HG03432 (cell line): ENCODE results near the gene TSHZ2.
"Not testable (repeated sequence)": the region's sequence is repeated elsewhere in the genome, so short reads cannot be mapped to it uniquely, and the experiment has no call there.

Source experiments
- ATAC-seq: cut with Tn5 transposase; IDR thresholded peaks from one replicate; pipeline ENCODE4 v1.9.1; 2021; ENCODE audit warnings: mild to moderate bottlenecking, moderate library complexity; ENCODE audit not compliant: unreplicated experiment

TSHZ2 gene

GRCh38 chr20:53299831-53300230 is 327.7 kb downstream of the TSHZ2 start:
- ATAC-seq, result no peak

- no peak for ATAC-seq
Observed at GRCh38 chr20:53301869-53302268, 329.7 kb downstream of the TSHZ2 start.

GRCh38 chr20:53302695-53303412 is 330.7 kb downstream of the TSHZ2 start:
- no peak for ATAC-seq

GRCh38 chr20:53303413-53303760 is 331.2 kb downstream of the TSHZ2 start:
- no peak for ATAC-seq

GRCh38 chr20:53304146-53304545 is 332.0 kb downstream of the TSHZ2 start:
- no peak for ATAC-seq

- no peak for ATAC-seq
Observed at GRCh38 chr20:53306192-53306805, 334.1 kb downstream of the TSHZ2 start.

GRCh38 chr20:53307964-53308597 is 335.9 kb downstream of the TSHZ2 start:
- no peak for ATAC-seq

GRCh38 chr20:53309515-53309914 is 337.4 kb downstream of the TSHZ2 start:
- ATAC-seq, result no peak

GRCh38 chr20:53312957-53313356 is 340.8 kb downstream of the TSHZ2 start:
- no peak for ATAC-seq

- no peak for ATAC-seq
Observed at GRCh38 chr20:53316206-53316937, 344.2 kb downstream of the TSHZ2 start.

- no peak for ATAC-seq
Observed at GRCh38 chr20:53319200-53319599, 347.0 kb downstream of the TSHZ2 start.

- ATAC-seq, result no peak
Observed at GRCh38 chr20:53319716-53320115, 347.6 kb downstream of the TSHZ2 start.

- ATAC-seq, result no peak
Observed at GRCh38 chr20:53320701-53321100, 348.5 kb downstream of the TSHZ2 start.

- ATAC-seq, result no peak
Observed at GRCh38 chr20:53321596-53321995, 349.4 kb downstream of the TSHZ2 start.

- no peak for ATAC-seq
Observed at GRCh38 chr20:53322651-53323050, 350.5 kb downstream of the TSHZ2 start.

GRCh38 chr20:53323460-53323859 is 351.3 kb downstream of the TSHZ2 start:
- not testable (repeated sequence) for ATAC-seq

GRCh38 chr20:53324816-53325215 is 352.7 kb downstream of the TSHZ2 start:
- no peak for ATAC-seq

GRCh38 chr20:53328961-53329360 is 356.8 kb downstream of the TSHZ2 start:
- ATAC-seq, result no peak

- no peak for ATAC-seq
Observed at GRCh38 chr20:53329781-53330180, 357.6 kb downstream of the TSHZ2 start.

- no peak for ATAC-seq
Observed at GRCh38 chr20:53330601-53331140, 358.5 kb downstream of the TSHZ2 start.
